Transverse colon (tissue), 4 donors: ENCODE measurements around the gene SEPHS1. TPM values are rescaled to one million over a fixed set of nuclear protein-coding genes. Genes with fewer than 3 reads are reported as not detected.
A peak's percentile ranks its signal among the peaks of the same experiment; 100 is the strongest.

Experiments used
- DNase-seq: peaks from one replicate; pipeline ENCODE4 v3.0.0-alpha.2; 2019
- H3K27ac ChIP-seq, 4 donors: fragments of 200-600 bp; sonication (generic); 2 replicates each; pipeline ENCODE4 v1.5.1; 2016 to 2018; ENCODE audit warnings: inconsistent platforms in 4 of 4
- H3K27me3 ChIP-seq: fragments of 200-600 bp; sonication (generic); 2 replicates; pipeline ENCODE4 v1.5.1; 2017; ENCODE audit warnings: inconsistent platforms
- H3K36me3 ChIP-seq, 4 donors: fragments of 200-600 bp; sonication (generic); 2 replicates each; pipeline ENCODE4 v1.5.1; 2017 to 2019; ENCODE audit warnings: inconsistent platforms in 4 of 4
- H3K4me1 ChIP-seq, 4 donors: fragments of 200-600 bp; sonication (generic); 2 replicates each; pipeline ENCODE4 v1.5.1; 2017 to 2020; ENCODE audit warnings: inconsistent platforms in 4 of 4
- H3K4me3 ChIP-seq, 4 donors: fragments of 200-600 bp; sonication (generic); 1 replicate in 1 of 4; 2 replicates in 3 of 4; pipeline versions ENCODE4 v1.5.1 to v1.6.1; 2017 to 2019; ENCODE audit warnings: inconsistent platforms in 4 of 4
- H3K9me3 ChIP-seq, 2 donors: fragments of 200-600 bp; sonication (generic); 2 replicates each; pipeline ENCODE4 v1.5.1; 2017 to 2019; ENCODE audit warnings: inconsistent platforms in 2 of 2
- EP300 ChIP-seq: sonication (generic); formaldehyde crosslinking; IDR thresholded peaks from one replicate; pipeline ENCODE4 v1.6.1; 2017; ENCODE audit warnings: antibody characterized with exemption, low read depth
- POLR2A ChIP-seq: fragments of 450-650 bp; IDR thresholded peaks from one replicate; pipeline ENCODE4 v1.6.1; 2016; ENCODE audit warnings: antibody characterized with exemption, mild to moderate bottlenecking, moderate library complexity
- POLR2AphosphoS5 ChIP-seq, 3 donors: sonication (generic); formaldehyde crosslinking; IDR thresholded peaks; one replicate each; pipeline ENCODE4 v1.6.1; 2016; ENCODE audit warnings: antibody characterized with exemption in 3 of 3
- WGBS, 2 donors: methylation state at CpG; one replicate each; pipeline ENCODE4 v1.1.5; 2018; ENCODE audit warnings: low coverage in 1 of 2; 5-methylcytosine and 5-hydroxymethylcytosine counted together
- in situ Hi-C, 4 donors: fragments of 200-750 bp; cut with MboI; loops; one replicate each; pipeline versions ENCODE4 v1.15.0 to v1.15.1; 2017; ENCODE audit warnings: low sequenced_read_pairs in 3 of 4, low pct_ligation_motif_present in 1 of 4, low pct_unique_long_range_greater_than_20kb in 1 of 4
- intact Hi-C: fragments of 100-400 bp; cut with DNase I; formaldehyde crosslinking; loops from one replicate; pipeline ENCODE4 v1.15.1; 2023; ENCODE audit warnings: low total_unique reads
- total RNA-seq, 4 donors: library from RNA; depleted of rRNA; stranded (reverse); fragments of >200 nt; gene quantifications; one replicate each; pipeline ENCODE4 v1.1.0, GENCODE V29; 2016
- TF ChIP-seq, protein P1 (sequence below), 5 experiments: fragments of 200-600 bp in 3 of 5; fragments of 450-650 bp in 2 of 5; sonication (generic) in 3 of 5; IDR thresholded peaks; 1 replicate in 2 of 5; 2 replicates in 3 of 5; pipeline ENCODE4 v1.5.1; 2016 to 2017; ENCODE audit warnings: antibody characterized with exemption in 5 of 5, inconsistent platforms in 3 of 5, mild to moderate bottlenecking in 2 of 5, moderate library complexity in 1 of 5

The SEPHS1 gene, protein sequence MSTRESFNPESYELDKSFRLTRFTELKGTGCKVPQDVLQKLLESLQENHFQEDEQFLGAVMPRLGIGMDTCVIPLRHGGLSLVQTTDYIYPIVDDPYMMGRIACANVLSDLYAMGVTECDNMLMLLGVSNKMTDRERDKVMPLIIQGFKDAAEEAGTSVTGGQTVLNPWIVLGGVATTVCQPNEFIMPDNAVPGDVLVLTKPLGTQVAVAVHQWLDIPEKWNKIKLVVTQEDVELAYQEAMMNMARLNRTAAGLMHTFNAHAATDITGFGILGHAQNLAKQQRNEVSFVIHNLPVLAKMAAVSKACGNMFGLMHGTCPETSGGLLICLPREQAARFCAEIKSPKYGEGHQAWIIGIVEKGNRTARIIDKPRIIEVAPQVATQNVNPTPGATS
- 10 to 100 TPM; 14.6 to 44.6 (median 28.5) TPM for total RNA-seq

DNA sequence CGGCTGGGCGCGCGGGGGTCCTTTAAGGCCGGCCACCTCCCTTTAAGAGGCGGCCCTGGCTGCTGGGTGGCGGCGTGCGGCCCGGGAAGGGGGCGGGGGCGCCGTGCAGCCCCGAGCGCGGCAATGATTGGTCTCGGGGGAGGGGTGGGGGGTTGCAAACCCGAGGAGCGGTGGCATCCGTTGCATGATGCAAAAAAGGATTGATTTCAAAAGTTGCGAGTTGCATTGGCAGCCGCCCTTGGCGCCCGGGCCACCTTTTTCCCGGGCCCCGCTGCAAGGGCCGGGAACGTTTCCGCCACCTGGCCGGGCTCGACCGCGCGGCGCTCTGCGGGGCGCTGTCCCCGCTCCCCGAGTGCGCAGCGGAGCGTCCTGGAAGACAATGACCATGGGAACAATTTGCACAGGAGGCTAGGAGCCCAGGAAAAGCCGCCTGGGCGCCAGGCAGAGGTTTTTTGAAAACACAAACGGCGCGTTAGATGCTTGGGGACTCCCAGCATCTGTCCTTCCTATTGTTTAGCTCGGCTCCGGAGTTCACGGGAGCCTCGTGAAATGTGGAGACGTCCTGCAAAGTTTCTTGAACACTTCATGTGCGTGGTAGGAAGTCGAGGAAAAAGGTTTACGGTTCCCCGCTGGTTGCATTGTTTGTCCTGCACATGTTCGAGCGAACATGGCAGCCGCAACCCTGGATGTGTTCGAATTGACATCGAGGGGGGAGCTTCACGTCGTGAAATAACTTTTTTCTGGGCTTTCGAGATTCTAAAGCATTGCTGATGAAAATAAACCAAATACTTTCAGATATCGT, at the start of gene SEPHS1:
SEPHS1 (minus strand) TSS at position 78 of the 802 bp plus-strand sequence. CDS start 3,343 bp downstream, outside the sequence.
- TF ChIP-seq POLR2AphosphoS5 (IDR thresholded peaks at IDR 0.05) (peak; percentile 8 to 34 (median 23)), POLR2A (peak; percentile 52), EP300 (no peak)
- TF ChIP-seq, protein P1, sequence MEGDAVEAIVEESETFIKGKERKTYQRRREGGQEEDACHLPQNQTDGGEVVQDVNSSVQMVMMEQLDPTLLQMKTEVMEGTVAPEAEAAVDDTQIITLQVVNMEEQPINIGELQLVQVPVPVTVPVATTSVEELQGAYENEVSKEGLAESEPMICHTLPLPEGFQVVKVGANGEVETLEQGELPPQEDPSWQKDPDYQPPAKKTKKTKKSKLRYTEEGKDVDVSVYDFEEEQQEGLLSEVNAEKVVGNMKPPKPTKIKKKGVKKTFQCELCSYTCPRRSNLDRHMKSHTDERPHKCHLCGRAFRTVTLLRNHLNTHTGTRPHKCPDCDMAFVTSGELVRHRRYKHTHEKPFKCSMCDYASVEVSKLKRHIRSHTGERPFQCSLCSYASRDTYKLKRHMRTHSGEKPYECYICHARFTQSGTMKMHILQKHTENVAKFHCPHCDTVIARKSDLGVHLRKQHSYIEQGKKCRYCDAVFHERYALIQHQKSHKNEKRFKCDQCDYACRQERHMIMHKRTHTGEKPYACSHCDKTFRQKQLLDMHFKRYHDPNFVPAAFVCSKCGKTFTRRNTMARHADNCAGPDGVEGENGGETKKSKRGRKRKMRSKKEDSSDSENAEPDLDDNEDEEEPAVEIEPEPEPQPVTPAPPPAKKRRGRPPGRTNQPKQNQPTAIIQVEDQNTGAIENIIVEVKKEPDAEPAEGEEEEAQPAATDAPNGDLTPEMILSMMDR (IDR thresholded peaks at IDR 0.05): peak in 1 of 5 experiments; percentile 17
- 0 to 1% methylated on average over 1 to 45 of the region's 65 CpGs for WGBS, 2 donors
- Histone ChIP-seq H3K4me3 (peak within 1 kb of the TSS; percentile 62 to 97 (median 85)), H3K4me1 (peaks cover 7 to 37% (median 24%) of the 10 kb centered on the region in 4 donors), H3K36me3 (no peaks in the 10 kb centered on the region), H3K9me3 (no peaks in the 10 kb centered on the region), H3K27ac (peak within 1 kb of the TSS; percentile 95 to 99 (median 99)), H3K27me3 (no peaks in the 10 kb centered on the region)
- in situ Hi-C loops (no loop called here), intact Hi-C loops (no loop called here)
- peak; percentile 78 for DNase-seq

DNA sequence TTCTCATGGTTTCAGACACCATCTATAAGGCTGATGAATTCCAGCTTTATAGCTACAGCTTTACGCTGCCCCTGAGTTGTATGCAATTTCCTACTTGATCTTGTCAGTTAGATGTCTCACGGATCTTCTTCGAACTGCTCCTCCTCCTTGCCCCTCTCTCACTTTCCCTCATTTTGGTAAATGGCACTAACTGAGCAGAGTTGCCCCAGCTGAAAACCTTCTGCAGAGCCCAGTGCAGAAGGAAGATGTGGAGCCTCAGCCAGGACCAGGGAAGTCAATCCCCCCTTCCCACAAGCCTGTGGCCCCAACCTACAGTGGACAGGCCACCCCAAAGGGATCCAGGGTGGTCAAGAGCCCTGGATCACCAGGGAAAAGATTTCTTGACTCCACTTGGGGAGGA, 49.0 kb upstream of the SEPHS1 start:
- 94% methylated on average over 3 of the region's 3 CpGs; no CpG with 5 or more reads in 1 of the 2 donors for WGBS, 2 donors
- H3K9me3 ChIP-seq: no peaks in the 10 kb centered on the region
- no peaks in the 10 kb centered on the region for H3K4me1 ChIP-seq
- intact Hi-C loops: no loop called here
- no peaks in the 10 kb centered on the region for H3K36me3 ChIP-seq
- no peaks in the 10 kb centered on the region for H3K27me3 ChIP-seq
- no peak for TF ChIP-seq POLR2AphosphoS5 (IDR thresholded peaks at IDR 0.05)
- TF ChIP-seq, protein P1 (IDR thresholded peaks at IDR 0.05): no peak
- no peak for TF ChIP-seq POLR2A
- TF ChIP-seq EP300: no peak
- in situ Hi-C loops: no loop called here
- H3K27ac ChIP-seq: no peak overlapping the region
- DNase-seq: no peak
- H3K4me3 ChIP-seq: no peak overlapping the region

DNA sequence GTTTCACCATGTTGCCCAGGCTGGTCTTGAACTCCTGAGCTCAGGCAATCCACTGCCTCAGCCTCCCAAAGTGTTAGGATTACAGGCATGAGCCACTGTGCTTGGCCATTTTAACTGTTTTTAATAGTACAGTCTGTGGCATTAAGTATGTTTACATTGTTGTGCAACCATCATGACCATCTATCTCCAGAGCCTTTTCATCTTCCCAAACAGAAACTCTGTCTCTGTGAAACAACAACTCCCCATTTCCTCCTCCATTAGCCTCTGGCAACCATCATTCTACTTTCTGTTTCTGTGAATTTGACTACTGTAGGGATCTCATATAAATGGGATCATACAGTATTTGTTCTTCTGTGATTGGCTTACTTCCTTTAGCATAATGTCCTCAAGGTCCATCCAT, 48.3 kb upstream of the SEPHS1 start:
- Histone ChIP-seq H3K4me3 (no peak overlapping the region), H3K27me3 (no peaks in the 10 kb centered on the region), H3K27ac (no peak overlapping the region), H3K4me1 (no peaks in the 10 kb centered on the region), H3K36me3 (no peaks in the 10 kb centered on the region), H3K9me3 (no peaks in the 10 kb centered on the region)
- in situ Hi-C loops (no loop called here), intact Hi-C loops (no loop called here)
- TF ChIP-seq EP300: no peak
- no peak for TF ChIP-seq POLR2AphosphoS5 (IDR thresholded peaks at IDR 0.05)
- TF ChIP-seq, protein P1 (IDR thresholded peaks at IDR 0.05): no peak
- no peak for TF ChIP-seq POLR2A
- DNase-seq: no peak

DNA sequence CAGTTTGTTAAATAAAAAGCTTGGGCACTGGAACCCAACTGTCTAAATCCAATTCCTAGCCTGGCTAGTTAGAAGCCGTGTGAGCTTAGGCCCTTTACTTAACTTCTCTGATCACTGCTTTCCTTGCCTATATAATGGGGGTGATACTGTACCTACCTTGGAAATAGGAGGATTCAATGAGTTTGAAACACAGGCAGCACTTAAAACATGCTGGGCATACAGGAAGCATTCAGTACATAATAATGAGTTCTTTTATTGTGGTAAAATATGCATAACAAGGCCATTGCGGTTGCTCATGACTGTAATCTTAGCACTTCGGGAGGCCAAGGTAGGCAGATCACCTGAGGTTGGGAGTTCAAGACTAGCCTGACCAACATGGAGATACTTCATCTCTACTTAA, 47.4 kb upstream of the SEPHS1 start:
- no peak for DNase-seq
- no peaks in the 10 kb centered on the region for H3K27me3 ChIP-seq
- intact Hi-C loops: no loop called here
- no peaks in the 10 kb centered on the region for H3K36me3 ChIP-seq
- in situ Hi-C loops: no loop called here
- H3K27ac ChIP-seq: no peak overlapping the region
- H3K4me1 ChIP-seq: no peaks in the 10 kb centered on the region
- no peak overlapping the region for H3K4me3 ChIP-seq
- no peaks in the 10 kb centered on the region for H3K9me3 ChIP-seq
- WGBS, 2 donors: 78 to 89% methylated on average over 1 to 3 of the region's 3 CpGs
- TF ChIP-seq POLR2AphosphoS5 (IDR thresholded peaks at IDR 0.05): no peak
- no peak for TF ChIP-seq POLR2A
- no peak for TF ChIP-seq EP300
- TF ChIP-seq, protein P1 (IDR thresholded peaks at IDR 0.05): no peak
